ENCODE data around the gene IFI6.
"Not testable (repeated sequence)": the region's sequence is repeated elsewhere in the genome, so short reads cannot be mapped to it uniquely, and the experiment has no call there.

Gene IFI6

DNA sequence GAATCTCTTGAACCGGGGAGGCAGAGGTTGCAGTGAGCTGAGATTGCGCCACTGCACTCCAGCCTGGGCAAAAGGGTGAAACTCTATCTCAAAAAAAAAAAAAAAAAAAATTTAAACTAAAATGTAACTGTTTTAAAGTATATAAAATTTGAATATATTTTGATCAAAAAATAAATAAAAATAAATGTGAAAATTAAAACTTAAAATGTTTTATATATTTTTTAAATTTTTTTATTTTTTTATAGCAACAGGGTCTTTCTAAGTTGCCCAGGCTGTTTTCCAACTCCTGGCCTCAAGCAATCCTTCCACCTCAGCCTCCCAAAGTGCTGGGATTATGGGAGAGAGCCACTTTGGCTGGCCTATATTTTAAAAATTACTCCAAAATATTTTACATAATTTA is 38.6 kb upstream of the IFI6 start:
- no peak overlapping the region for H3K4me3 ChIP-seq (ENCODE audit: low read depth, low read length)
- no peak for DNase-seq (ENCODE audit: low read depth, low spot score)
- CTCF ChIA-PET, result interaction anchor here (2.2 kb wide), 1 partner anchor 15 kb away, joined by 6 read pairs; the partner anchor contains the start of gene FAM76A
- TF ChIP-seq, protein P1, sequence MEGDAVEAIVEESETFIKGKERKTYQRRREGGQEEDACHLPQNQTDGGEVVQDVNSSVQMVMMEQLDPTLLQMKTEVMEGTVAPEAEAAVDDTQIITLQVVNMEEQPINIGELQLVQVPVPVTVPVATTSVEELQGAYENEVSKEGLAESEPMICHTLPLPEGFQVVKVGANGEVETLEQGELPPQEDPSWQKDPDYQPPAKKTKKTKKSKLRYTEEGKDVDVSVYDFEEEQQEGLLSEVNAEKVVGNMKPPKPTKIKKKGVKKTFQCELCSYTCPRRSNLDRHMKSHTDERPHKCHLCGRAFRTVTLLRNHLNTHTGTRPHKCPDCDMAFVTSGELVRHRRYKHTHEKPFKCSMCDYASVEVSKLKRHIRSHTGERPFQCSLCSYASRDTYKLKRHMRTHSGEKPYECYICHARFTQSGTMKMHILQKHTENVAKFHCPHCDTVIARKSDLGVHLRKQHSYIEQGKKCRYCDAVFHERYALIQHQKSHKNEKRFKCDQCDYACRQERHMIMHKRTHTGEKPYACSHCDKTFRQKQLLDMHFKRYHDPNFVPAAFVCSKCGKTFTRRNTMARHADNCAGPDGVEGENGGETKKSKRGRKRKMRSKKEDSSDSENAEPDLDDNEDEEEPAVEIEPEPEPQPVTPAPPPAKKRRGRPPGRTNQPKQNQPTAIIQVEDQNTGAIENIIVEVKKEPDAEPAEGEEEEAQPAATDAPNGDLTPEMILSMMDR (IDR thresholded peaks at IDR 0.05; ENCODE audit: insufficient read depth, low read length, missing control alignments), result no peak
- POLR2A ChIA-PET, result no interaction called here

DNA sequence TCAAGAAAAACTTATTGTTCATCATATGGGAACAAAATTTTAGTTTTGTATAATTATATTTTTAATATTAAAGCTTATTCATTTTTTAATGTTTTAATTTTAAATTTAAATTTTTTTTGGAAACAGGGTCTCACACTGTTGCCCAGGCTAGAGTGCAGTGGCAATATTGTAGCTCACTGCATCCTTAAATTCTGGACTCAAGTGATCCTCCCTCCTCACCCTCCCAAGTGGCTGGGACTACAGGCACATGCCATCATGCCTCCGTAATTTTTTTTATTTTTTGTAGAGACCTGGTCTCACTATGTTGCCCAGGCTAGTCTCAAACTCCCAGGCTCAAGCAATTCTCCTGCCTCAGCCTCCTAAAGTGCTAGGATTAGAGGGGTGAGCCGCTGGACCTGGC is 33.6 kb upstream of the IFI6 start:
- ChIA-PET CTCF (interaction anchor here (0.7 to 1.3 kb wide), 3 partner anchors 14 to 36 kb away, joined by 3 to 4 read pairs (median 4); partner anchors contain the start of gene FAM76A), POLR2A (no interaction called here)
- TF ChIP-seq, protein P1 (IDR thresholded peaks at IDR 0.05; ENCODE audit: insufficient read depth, low read length, missing control alignments), result no peak
- H3K4me3 ChIP-seq (ENCODE audit: low read depth, low read length), result no peak overlapping the region
- no peak for DNase-seq (ENCODE audit: low read depth, low spot score)

DNA sequence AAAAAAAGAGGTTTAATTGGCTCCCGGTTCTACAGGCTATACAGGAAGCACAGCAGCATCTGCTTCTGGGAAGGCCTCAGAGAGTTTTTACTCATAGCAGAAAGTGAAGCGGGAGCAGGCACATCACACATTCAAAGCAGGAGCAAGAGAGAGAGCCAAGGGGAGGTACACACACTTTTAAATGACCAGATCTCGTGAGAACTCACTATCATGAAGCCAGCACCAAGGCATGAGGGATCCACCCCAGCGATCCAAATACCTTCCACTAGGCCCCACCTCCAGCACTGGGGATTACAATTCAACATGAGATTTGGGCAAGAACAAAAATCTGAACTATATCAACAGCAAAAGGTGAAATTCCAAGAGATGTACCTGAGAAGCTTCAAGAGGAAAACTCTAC is 33.0 kb upstream of the IFI6 start:
- TF ChIP-seq, protein P1 (IDR thresholded peaks at IDR 0.05; ENCODE audit: insufficient read depth, low read length, missing control alignments), result no peak
- DNase-seq (ENCODE audit: low read depth, low spot score), result no peak
- H3K4me3 ChIP-seq (ENCODE audit: low read depth, low read length), result no peak overlapping the region
- ChIA-PET POLR2A (no interaction called here), CTCF (interaction anchor here (0.7 to 1.3 kb wide), 3 partner anchors 15 to 36 kb away, joined by 3 to 4 read pairs (median 4); partner anchors contain the start of gene FAM76A)

DNA sequence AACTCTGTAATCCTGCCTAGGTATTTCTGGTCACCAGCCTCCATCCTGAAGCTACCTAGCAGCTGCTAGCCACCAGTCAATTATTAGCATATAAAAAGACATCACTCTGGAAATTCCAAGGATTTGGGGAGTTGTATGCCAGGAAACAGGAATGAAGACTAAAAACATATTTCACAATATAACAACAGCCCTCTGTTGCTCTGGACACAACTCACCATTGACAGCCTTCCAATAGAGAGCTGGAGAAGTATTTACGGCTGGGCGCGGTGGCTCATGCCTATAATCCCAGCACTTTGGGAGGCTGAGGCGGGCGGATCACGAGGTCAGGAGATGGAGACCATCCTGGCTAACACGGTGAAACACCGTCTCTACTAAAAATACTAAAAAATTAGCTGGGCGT is 24.8 kb upstream of the IFI6 start:
- DNase-seq (ENCODE audit: low read depth, low spot score); POLR2A ChIA-PET; H3K4me3 ChIP-seq (ENCODE audit: low read depth, low read length): not testable (repeated sequence)
- CTCF ChIA-PET, result interaction anchor here (0.8 kb wide), 1 partner anchor 28 kb away, joined by 4 read pairs; no protein-coding TSS in a partner anchor

DNA sequence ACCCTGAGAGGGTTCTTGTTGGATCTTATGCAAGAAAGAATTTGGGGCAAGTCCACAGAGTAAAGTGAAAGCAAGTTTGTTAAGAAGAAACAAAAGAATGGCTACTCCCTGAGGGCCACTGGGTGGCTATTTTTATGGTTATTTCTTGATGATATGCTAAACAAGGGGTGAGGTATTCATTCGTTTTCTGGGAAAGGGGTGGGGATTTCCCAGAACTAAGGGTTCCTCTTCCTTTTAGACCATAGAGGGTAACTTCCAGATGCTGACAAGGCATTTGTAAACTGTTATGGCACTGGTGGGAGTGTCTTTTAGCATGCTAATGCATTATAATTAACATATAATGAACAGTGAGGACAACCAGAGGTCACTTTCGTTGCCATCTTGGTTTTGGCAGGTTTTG is 18.2 kb upstream of the IFI6 start:
- DNase-seq (ENCODE audit: low read depth, low spot score), result no peak
- TF ChIP-seq, protein P1 (IDR thresholded peaks at IDR 0.05; ENCODE audit: insufficient read depth, low read length, missing control alignments), result no peak
- H3K4me3 ChIP-seq (ENCODE audit: low read depth, low read length), result no peak overlapping the region
- ChIA-PET POLR2A (no interaction called here), CTCF (interaction anchor here (0.9 to 2.6 kb wide), 3 partner anchors 21 to 30 kb away, joined by 3 to 23 read pairs (median 6); no protein-coding TSS in a partner anchor)

DNA sequence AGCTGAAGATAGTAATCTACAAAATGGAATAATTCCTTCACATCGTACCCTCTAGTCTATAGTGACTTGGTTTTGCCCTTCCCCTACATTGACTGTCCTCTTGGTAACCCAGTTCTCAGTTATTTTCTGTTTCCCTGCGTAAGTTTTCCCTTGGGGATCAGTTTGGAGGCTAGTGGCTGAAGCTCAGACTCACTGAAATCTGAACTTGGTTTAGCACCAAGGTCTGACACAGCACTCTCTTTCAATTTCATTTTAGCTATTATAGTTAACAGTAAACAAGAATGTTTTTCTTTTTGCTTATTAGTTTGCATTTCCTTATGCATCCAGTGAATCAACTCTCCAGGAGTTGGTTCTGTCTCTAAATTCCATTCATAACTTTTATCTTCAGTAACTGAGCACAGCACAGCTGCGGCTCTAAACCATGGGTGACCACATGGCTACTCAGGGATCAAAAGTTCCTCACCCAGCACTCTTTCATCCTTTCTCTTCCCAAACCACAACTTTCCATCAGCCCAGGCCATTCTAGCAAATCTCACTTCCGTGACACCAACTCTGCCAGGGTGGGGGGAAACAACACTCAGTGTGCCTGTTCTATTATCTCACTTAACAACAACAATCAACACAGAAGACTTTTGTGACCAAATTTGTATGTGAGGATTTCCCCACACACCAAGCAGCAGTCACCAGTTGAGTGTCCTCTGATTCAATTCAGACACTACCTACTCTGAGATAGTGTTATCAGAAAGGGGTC is 17.6 kb upstream of the IFI6 start:
- ChIA-PET POLR2A (no interaction called here), CTCF (interaction anchor here (1.2 to 2.6 kb wide), 3 partner anchors 21 to 29 kb away, joined by 3 to 23 read pairs (median 4); no protein-coding TSS in a partner anchor)
- DNase-seq (ENCODE audit: low read depth, low spot score), result no peak
- TF ChIP-seq, protein P1 (IDR thresholded peaks at IDR 0.05; ENCODE audit: insufficient read depth, low read length, missing control alignments), result no peak
- no peak overlapping the region for H3K4me3 ChIP-seq (ENCODE audit: low read depth, low read length)

All from AG04449 (cell line).